ENCODE data around the gene EIF6. TPM values are rescaled to one million over a fixed set of nuclear protein-coding genes. Genes with fewer than 3 reads are reported as not detected.

Gene EIF6
- total RNA-seq, 1 donor from 2014 or later = 124 TPM

- Histone ChIP-seq H3K27ac (no peak overlapping the region), H3K4me3 (no peak overlapping the region), H3K4me1 (peaks cover 3% of the 10 kb centered on the region), H3K9me3 (no peaks in the 10 kb centered on the region), H3K27me3 (no peaks in the 10 kb centered on the region), H3K36me3 (no peaks in the 10 kb centered on the region)
- intact Hi-C loops (cut with DNase I) = no loop called here
- no peak for TF ChIP-seq POLR2A (IDR thresholded peaks at IDR 0.05)
- no peak for TF ChIP-seq POLR2AphosphoS5 (IDR thresholded peaks at IDR 0.05; ENCODE audit: insufficient read depth in 1 of 2, low read depth in 1 of 2)
- TF ChIP-seq, protein P1, sequence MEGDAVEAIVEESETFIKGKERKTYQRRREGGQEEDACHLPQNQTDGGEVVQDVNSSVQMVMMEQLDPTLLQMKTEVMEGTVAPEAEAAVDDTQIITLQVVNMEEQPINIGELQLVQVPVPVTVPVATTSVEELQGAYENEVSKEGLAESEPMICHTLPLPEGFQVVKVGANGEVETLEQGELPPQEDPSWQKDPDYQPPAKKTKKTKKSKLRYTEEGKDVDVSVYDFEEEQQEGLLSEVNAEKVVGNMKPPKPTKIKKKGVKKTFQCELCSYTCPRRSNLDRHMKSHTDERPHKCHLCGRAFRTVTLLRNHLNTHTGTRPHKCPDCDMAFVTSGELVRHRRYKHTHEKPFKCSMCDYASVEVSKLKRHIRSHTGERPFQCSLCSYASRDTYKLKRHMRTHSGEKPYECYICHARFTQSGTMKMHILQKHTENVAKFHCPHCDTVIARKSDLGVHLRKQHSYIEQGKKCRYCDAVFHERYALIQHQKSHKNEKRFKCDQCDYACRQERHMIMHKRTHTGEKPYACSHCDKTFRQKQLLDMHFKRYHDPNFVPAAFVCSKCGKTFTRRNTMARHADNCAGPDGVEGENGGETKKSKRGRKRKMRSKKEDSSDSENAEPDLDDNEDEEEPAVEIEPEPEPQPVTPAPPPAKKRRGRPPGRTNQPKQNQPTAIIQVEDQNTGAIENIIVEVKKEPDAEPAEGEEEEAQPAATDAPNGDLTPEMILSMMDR (IDR thresholded peaks at IDR 0.05) = no peak
- no peak for DNase-seq (ENCODE audit: extremely low spot score in 2 of 2)
Measured at GRCh38 chr20:35297740-35298139, 13.2 kb upstream of the EIF6 start.

- H3K4me1 ChIP-seq = peaks cover 6% of the 10 kb centered on the region
- H3K4me3 ChIP-seq = no peak overlapping the region
- no peak for TF ChIP-seq POLR2A (IDR thresholded peaks at IDR 0.05)
- TF ChIP-seq POLR2AphosphoS5 (IDR thresholded peaks at IDR 0.05; ENCODE audit: insufficient read depth in 1 of 2, low read depth in 1 of 2) = no peak
- TF ChIP-seq, protein P1 (IDR thresholded peaks at IDR 0.05) = no peak
- no peak overlapping the region for H3K27ac ChIP-seq
- intact Hi-C loops (cut with DNase I) = no loop called here
- no peaks in the 10 kb centered on the region for H3K27me3 ChIP-seq
- no peaks in the 10 kb centered on the region for H3K36me3 ChIP-seq
- H3K9me3 ChIP-seq = no peaks in the 10 kb centered on the region
- no peak for DNase-seq (ENCODE audit: extremely low spot score in 2 of 2)
Measured at GRCh38 chr20:35297155-35297554, 12.6 kb upstream of the EIF6 start.

DNA sequence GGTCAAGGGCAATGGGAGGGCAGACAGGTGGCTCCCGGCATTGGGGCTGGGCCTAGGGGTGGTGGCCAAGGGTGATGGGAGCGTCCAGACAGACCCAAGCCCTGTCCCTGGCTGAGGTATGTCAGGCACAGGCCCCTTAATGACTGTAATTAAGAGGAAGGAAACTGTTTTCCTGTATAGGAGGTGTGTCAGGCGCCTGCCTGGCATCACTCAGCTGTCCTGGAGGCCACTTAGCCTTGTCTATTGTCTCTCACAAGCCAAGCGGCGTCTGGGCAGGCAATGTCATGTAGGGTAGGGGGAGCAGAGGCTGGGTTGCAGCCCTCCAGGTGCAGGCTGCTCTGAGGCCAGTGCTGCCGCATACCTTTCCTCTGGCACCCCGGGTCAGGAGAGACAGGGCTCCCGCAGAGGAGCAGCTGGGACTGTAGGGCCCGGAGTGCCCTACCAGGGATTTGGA lies 11.6 kb upstream of the EIF6 start:
- Histone ChIP-seq H3K27me3 (no peaks in the 10 kb centered on the region), H3K9me3 (no peaks in the 10 kb centered on the region), H3K36me3 (no peaks in the 10 kb centered on the region), H3K4me3 (no peak overlapping the region), H3K4me1 (peaks cover 6% of the 10 kb centered on the region), H3K27ac (no peak overlapping the region)
- intact Hi-C loops (cut with DNase I) = no loop called here
- no peak for TF ChIP-seq POLR2A (IDR thresholded peaks at IDR 0.05)
- TF ChIP-seq POLR2AphosphoS5 (IDR thresholded peaks at IDR 0.05; ENCODE audit: insufficient read depth in 1 of 2, low read depth in 1 of 2) = no peak
- no peak for DNase-seq (ENCODE audit: extremely low spot score in 2 of 2)

DNA sequence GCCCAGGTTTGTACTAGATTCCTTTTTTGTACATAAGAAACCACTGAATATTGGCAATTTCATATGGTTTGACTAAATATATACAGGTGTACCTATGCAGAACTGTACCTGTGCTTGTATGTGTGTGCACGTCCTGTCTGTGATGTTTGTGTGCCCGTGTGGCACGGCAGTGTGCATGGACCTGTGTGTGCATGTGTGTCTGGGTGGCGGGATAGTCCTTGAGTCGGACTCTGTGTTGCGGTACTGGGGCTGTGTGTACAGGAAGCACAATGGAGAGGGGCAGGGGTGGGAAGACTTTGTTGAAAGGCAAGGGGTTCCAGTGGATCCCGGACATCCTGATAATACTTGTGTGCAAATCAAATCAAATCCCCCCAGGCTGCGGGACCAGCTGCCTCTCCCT lies 11.1 kb upstream of the EIF6 start:
- Histone ChIP-seq H3K36me3 (no peaks in the 10 kb centered on the region), H3K9me3 (no peaks in the 10 kb centered on the region), H3K4me1 (peaks cover 6% of the 10 kb centered on the region), H3K27ac (no peak overlapping the region), H3K27me3 (no peaks in the 10 kb centered on the region), H3K4me3 (no peak overlapping the region)
- no peak for DNase-seq (ENCODE audit: extremely low spot score in 2 of 2)
- intact Hi-C loops (cut with DNase I) = no loop called here
- TF ChIP-seq, protein P1 (IDR thresholded peaks at IDR 0.05) = no peak
- TF ChIP-seq POLR2AphosphoS5 (IDR thresholded peaks at IDR 0.05; ENCODE audit: insufficient read depth in 1 of 2, low read depth in 1 of 2) = no peak
- TF ChIP-seq POLR2A (IDR thresholded peaks at IDR 0.05) = no peak

DNA sequence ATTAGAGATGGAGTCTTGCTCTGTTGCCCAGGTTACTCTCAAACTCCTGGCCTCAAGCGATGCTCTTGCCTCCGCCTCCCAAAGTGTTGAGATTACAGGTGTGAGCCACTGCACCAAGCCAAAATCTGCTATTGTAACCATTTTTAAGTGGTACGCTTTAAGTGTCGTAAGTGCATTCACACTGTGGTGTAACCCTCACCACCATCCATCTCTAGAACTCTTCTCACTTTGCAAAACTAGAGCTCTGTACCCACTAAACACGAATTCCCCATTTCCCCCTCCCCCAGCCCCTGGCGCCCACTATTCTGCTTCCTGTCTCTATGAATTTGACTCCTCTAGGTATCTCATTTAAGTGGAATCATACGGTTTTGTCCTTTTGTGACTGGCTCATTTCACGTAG lies 10.5 kb upstream of the EIF6 start:
- H3K27ac ChIP-seq = no peak overlapping the region
- TF ChIP-seq, protein P1 (IDR thresholded peaks at IDR 0.05) = no peak
- TF ChIP-seq POLR2AphosphoS5 (IDR thresholded peaks at IDR 0.05; ENCODE audit: insufficient read depth in 1 of 2, low read depth in 1 of 2) (no peak), POLR2A (IDR thresholded peaks at IDR 0.05) (no peak)
- H3K4me1 ChIP-seq = peaks cover 6% of the 10 kb centered on the region
- H3K36me3 ChIP-seq = no peaks in the 10 kb centered on the region
- H3K4me3 ChIP-seq = no peak overlapping the region
- H3K9me3 ChIP-seq = no peaks in the 10 kb centered on the region
- DNase-seq (ENCODE audit: extremely low spot score in 2 of 2) = no peak
- intact Hi-C loops (cut with DNase I) = no loop called here
- H3K27me3 ChIP-seq = no peaks in the 10 kb centered on the region
